IMR-90 (cell line): Measurements from ENCODE around the gene KRT7. TPM values are rescaled to one million over a fixed set of nuclear protein-coding genes. Genes with fewer than 3 reads are reported as not detected.

ENCODE experiments used
- ATAC-seq: fragments of 200-7000 bp; cut with Tn5 transposase; 2 replicates; pipeline ENCODE4 v1.9.1; 2020; ENCODE audit warnings: low read depth, mild to moderate bottlenecking, moderate library complexity
- BruUV-seq: library from RNA; stranded (reverse); fragments of 400-500 nt; replicated peaks from 2 replicates; lab custom pipeline; 2021; lab: Mats Ljungman, UMichigan
- CTCF ChIA-PET: fragments of 300-600 bp; formaldehyde crosslinking; extraction: SDS; loops from one replicate; lab custom pipeline; 2021; ENCODE audit warnings: antibody characterized with exemption; lab: Yijun Ruan, JAX
- POLR2A ChIA-PET: fragments of 300-600 bp; sonication (Branson Sonifier 250); formaldehyde crosslinking; loops from one replicate; lab custom pipeline; 2022; ENCODE audit warnings: antibody characterized with exemption; ENCODE audit not compliant: unreplicated experiment; lab: Charles Lee
- DNase-seq: peaks from one replicate; pipeline ENCODE4 v3.0.0; 2013
- H2AFZ ChIP-seq: replicated peaks from 2 replicates; pipeline ENCODE3; 2013; ENCODE audit warnings: low read length, mild to moderate bottlenecking; ENCODE audit not compliant: poor library complexity
- H2AK5ac ChIP-seq: 2 replicates; pipeline ENCODE4 v1.6.1; 2013; ENCODE audit warnings: low read depth, low read length, inconsistent platforms
- H2AK9ac ChIP-seq: replicated peaks from 2 replicates; pipeline ENCODE3; 2013; ENCODE audit warnings: mild to moderate bottlenecking, low read depth, low read length, moderate library complexity; ENCODE audit not compliant: poor library complexity
- H2BK120ac ChIP-seq: 2 replicates; pipeline ENCODE4 v1.6.1; 2013; ENCODE audit warnings: low read depth, low read length, inconsistent platforms
- H2BK15ac ChIP-seq: 3 replicates; pipeline ENCODE4 v1.6.1; 2013; ENCODE audit warnings: low read depth, low read length, inconsistent platforms
- H2BK20ac ChIP-seq: 2 replicates; pipeline ENCODE4 v1.6.1; 2013; ENCODE audit warnings: low read depth, mild to moderate bottlenecking, inconsistent platforms, low read length, moderate library complexity
- H2BK5ac ChIP-seq: 2 replicates; pipeline ENCODE4 v1.6.1; 2013; ENCODE audit warnings: mild to moderate bottlenecking, low read depth, low read length, inconsistent platforms; ENCODE audit not compliant: poor library complexity, severe bottlenecking
- H3K14ac ChIP-seq: replicated peaks from 2 replicates; pipeline ENCODE4 v1.6.1; 2013; ENCODE audit warnings: low read depth, low read length, inconsistent platforms
- H3K18ac ChIP-seq: 2 replicates; pipeline ENCODE4 v1.6.1; 2013; ENCODE audit warnings: low read depth, low read length, control low read depth
- H3K23ac ChIP-seq: 2 replicates; pipeline ENCODE4 v1.6.1; 2013; ENCODE audit warnings: low read depth, low read length, inconsistent platforms
- H3K27ac ChIP-seq: 2 replicates; pipeline ENCODE4 v1.5.1; 2013; ENCODE audit warnings: mild to moderate bottlenecking, control low read depth, low read length; ENCODE audit not compliant: insufficient read depth
- H3K27me3 ChIP-seq: 2 replicates; pipeline ENCODE4 v1.6.1; 2013; ENCODE audit warnings: low read length; ENCODE audit not compliant: control insufficient read depth, insufficient read depth
- H3K36me3 ChIP-seq: 2 replicates; pipeline ENCODE4 v1.6.1; 2013; ENCODE audit warnings: low read length, mixed read lengths; ENCODE audit not compliant: control insufficient read depth, insufficient read depth
- H3K4ac ChIP-seq: 2 replicates; pipeline ENCODE4 v1.6.1; 2013; ENCODE audit warnings: low read depth, low read length, inconsistent platforms
- H3K4me1 ChIP-seq: 2 replicates; pipeline ENCODE4 v1.6.1; 2013; ENCODE audit warnings: low read length, mixed read lengths; ENCODE audit not compliant: control insufficient read depth, insufficient read depth
- H3K4me2 ChIP-seq: 2 replicates; pipeline ENCODE4 v1.6.1; 2013; ENCODE audit warnings: low read depth, mild to moderate bottlenecking, control low read depth, low read length, moderate library complexity
- H3K4me3 ChIP-seq: 2 replicates; pipeline ENCODE4 v1.5.1; 2013; ENCODE audit warnings: low read depth, mild to moderate bottlenecking, control low read depth, low read length, moderate library complexity; ENCODE audit not compliant: insufficient read depth
- H3K56ac ChIP-seq: 2 replicates; pipeline ENCODE4 v1.6.1; 2013; ENCODE audit warnings: low read length, inconsistent platforms; ENCODE audit not compliant: insufficient read depth; ENCODE audit errors: extremely low read depth
- H3K79me1 ChIP-seq, 2 experiments: 2 replicates each; pipeline ENCODE4 v1.6.1; 2013; ENCODE audit warnings: low read length in 2 of 2, inconsistent platforms in 1 of 2, low read depth in 1 of 2
- H3K9ac ChIP-seq: 2 replicates; pipeline ENCODE4 v1.6.1; 2013; ENCODE audit warnings: low read depth, low read length, control low read depth
- H3K9me1 ChIP-seq: 2 replicates; pipeline ENCODE4 v1.6.1; 2013; ENCODE audit warnings: low read length, inconsistent platforms; ENCODE audit not compliant: insufficient read depth
- H3K9me3 ChIP-seq: 2 replicates; pipeline ENCODE4 v1.6.1; 2013; ENCODE audit warnings: low read length; ENCODE audit not compliant: control insufficient read depth, insufficient read depth
- H4K20me1 ChIP-seq: 2 replicates; pipeline ENCODE4 v1.6.1; 2013; ENCODE audit warnings: low read length, inconsistent platforms; ENCODE audit not compliant: insufficient read depth
- H4K5ac ChIP-seq: 2 replicates; pipeline ENCODE4 v1.6.1; 2013; ENCODE audit warnings: mild to moderate bottlenecking, low read depth, low read length, control low read depth
- H4K8ac ChIP-seq, 2 experiments: 2 replicates each; pipeline ENCODE4 v1.6.1; 2013; ENCODE audit warnings: low read depth in 2 of 2, low read length in 2 of 2, control low read depth in 1 of 2, inconsistent platforms in 1 of 2
- H4K91ac ChIP-seq: 2 replicates; pipeline ENCODE4 v1.6.1; 2013; ENCODE audit warnings: low read depth, low read length, inconsistent platforms; ENCODE audit not compliant: insufficient read depth
- CEBPB ChIP-seq: IDR thresholded peaks from 2 replicates; pipeline ENCODE4 v1.6.1; 2012; ENCODE audit warnings: low read depth, low read length, improper control_type of control experiment
- CTCF ChIP-seq: conservative IDR thresholded peaks from 2 replicates; pipeline ENCODE4 v1.5.1; 2012; ENCODE audit warnings: mild to moderate bottlenecking, low read depth, low read length, improper control_type of control experiment
- ELK1 ChIP-seq: fragments of 150-350 bp; IDR thresholded peaks from 2 replicates; pipeline ENCODE4 v1.6.1; 2016; ENCODE audit warnings: low read depth, mild to moderate bottlenecking, low read length, moderate library complexity, borderline replicate concordance
- MAZ ChIP-seq: IDR thresholded peaks from 2 replicates; pipeline ENCODE4 v1.6.1; 2012; ENCODE audit warnings: low read depth, mild to moderate bottlenecking, low read length, improper control_type of control experiment, moderate library complexity, borderline replicate concordance
- NFE2L2 ChIP-seq: fragments of 150-350 bp; IDR thresholded peaks from 2 replicates; pipeline ENCODE4 v1.6.1; 2016; ENCODE audit warnings: low read depth, mild to moderate bottlenecking, low read length
- RAD21 ChIP-seq: IDR thresholded peaks from 2 replicates; pipeline ENCODE4 v1.6.1; 2012; ENCODE audit warnings: low read length, improper control_type of control experiment
- RFX5 ChIP-seq: IDR thresholded peaks from 2 replicates; pipeline ENCODE4 v1.8.0; 2012; ENCODE audit warnings: low read depth, mild to moderate bottlenecking, low read length, moderate library complexity
- WGBS, 2 experiments: methylation state at CpG; one replicate each; pipeline versions ENCODE4 v1.1.5 to v1.1.7; 2013; ENCODE audit warnings: missing lambda C conversion rate in 2 of 2; ENCODE audit not compliant: insufficient read length in 1 of 2; ENCODE audit errors: extremely low coverage in 2 of 2; 5-methylcytosine and 5-hydroxymethylcytosine counted together
- dilution Hi-C: fragments of 300-500 bp; cut with HindIII; formaldehyde crosslinking; loops from one replicate; pipeline ENCODE4 v1.14.3; 2018; ENCODE audit warnings: low sequenced_read_pairs; ENCODE audit not compliant: unreplicated experiment
- in situ Hi-C: fragments of 300-500 bp; cut with MboI; formaldehyde crosslinking; loops from 3 replicates; pipeline ENCODE4 v1.14.3; 2019; ENCODE audit warnings: low sequenced_read_pairs, inconsistent platforms, mixed read lengths
- intact Hi-C: fragments of 100-400 bp; cut with micrococcal nuclease; formaldehyde crosslinking; loops from 2 replicates; pipeline ENCODE4 v1.10.0; 2022
- polyA plus RNA-seq, 3 experiments: library from polyadenylated mRNA; depleted of rRNA; stranded (reverse); fragments of >200 nt; gene quantifications; 2 replicates each; pipeline ENCODE4 v1.2.3, GENCODE V29; 2012; ENCODE audit warnings: low replicate concordance in 1 of 3
- total RNA-seq: library from RNA; depleted of rRNA; stranded (reverse); fragments of >200 nt; gene quantifications from 2 replicates; pipeline ENCODE4 v1.2.3, GENCODE V29; 2012

Gene KRT7
- total and polyA plus RNA-seq, 2 of the 4 experiments (the other 2 are of a cell fraction) = 0.54 to 1.7 TPM

- in situ Hi-C loops (no loop called here), intact Hi-C loops (no loop called here), dilution Hi-C loops (no loop called here)
- ChIA-PET POLR2A (no interaction called here), CTCF (no interaction called here)
- Histone ChIP-seq H3K4me1 (peaks cover 7% of the 10 kb centered on the region), H3K23ac (no peak overlapping the region), H3K27me3 (peaks cover 33% of the 10 kb centered on the region), H4K20me1 (no peaks in the 10 kb centered on the region), H3K4ac (no peak overlapping the region), H3K18ac (no peak overlapping the region), H4K91ac (no peak overlapping the region), H4K8ac (no peak overlapping the region), H2AK9ac (no peak overlapping the region), H3K9me1 (0 out of 2 replicates have a peak, but pooled peaks cover 4% of the 10 kb centered on the region), H3K4me3 (no peak overlapping the region), H3K27ac (no peak overlapping the region), H2BK15ac (no peak overlapping the region), H2AK5ac (no peak overlapping the region), H3K14ac (no peak overlapping the region), H2AFZ (peak overlapping the region; percentile 35), H3K56ac (no peak overlapping the region), H3K4me2 (no peak overlapping the region), H3K9me3 (no peaks in the 10 kb centered on the region), H3K9ac (no peak overlapping the region), H3K79me1 (no peaks in the 10 kb centered on the region), H2BK120ac (no peak overlapping the region), H2BK20ac (no peak overlapping the region), H4K5ac (no peak overlapping the region), H3K36me3 (no peaks in the 10 kb centered on the region), H2BK5ac (no peak overlapping the region)
- ATAC-seq (no peak), DNase-seq (no peak)
- BruUV-seq = no TSS peak
- WGBS, 2 experiments = 100% methylated on average over 1 of the region's 9 CpGs; no CpG with 5 or more reads in 1 of the 2 experiments
- TF ChIP-seq RFX5 (no peak), CEBPB (no peak), MAZ (no peak), NFE2L2 (no peak), CTCF (no peak), ELK1 (no peak), RAD21 (no peak)
Observed at GRCh38 chr12:52255926-52256583, 23.0 kb downstream of the KRT7 start.
